ENCODE measurements around the gene ACTMAP.

- TF ChIP-seq EZH2phosphoT487 (IDR thresholded peaks at IDR 0.05; ENCODE audit: borderline replicate concordance): no peak
- no peak for TF ChIP-seq CTCF (IDR thresholded peaks at IDR 0.05 in 2 of 3, conservative IDR thresholded peaks at IDR 0.05 in 1 of 3; ENCODE audit: borderline replicate concordance in 1 of 3, insufficient read depth in 1 of 3, low read depth in 2 of 3, low read length in 2 of 3)
- no peak for TF ChIP-seq POLR2A (IDR thresholded peaks at IDR 0.05; ENCODE audit: borderline replicate concordance, extremely low read depth, insufficient read depth, insufficient read length)
- no peak for TF ChIP-seq SP1 (IDR thresholded peaks at IDR 0.05; ENCODE audit: low read depth)
- TF ChIP-seq RAD21 (IDR thresholded peaks at IDR 0.05; ENCODE audit: low read depth): no peak
Measured at GRCh38 chr19:40791996-40792395, 41.7 kb upstream of the ACTMAP start.
